Measurements from ENCODE around the gene EME1. TPM values are rescaled to one million over a fixed set of nuclear protein-coding genes. Genes with fewer than 3 reads are reported as not detected.

Gene EME1
- total RNA-seq, 1 donor from 2014 or later = 3.6 TPM

DNA sequence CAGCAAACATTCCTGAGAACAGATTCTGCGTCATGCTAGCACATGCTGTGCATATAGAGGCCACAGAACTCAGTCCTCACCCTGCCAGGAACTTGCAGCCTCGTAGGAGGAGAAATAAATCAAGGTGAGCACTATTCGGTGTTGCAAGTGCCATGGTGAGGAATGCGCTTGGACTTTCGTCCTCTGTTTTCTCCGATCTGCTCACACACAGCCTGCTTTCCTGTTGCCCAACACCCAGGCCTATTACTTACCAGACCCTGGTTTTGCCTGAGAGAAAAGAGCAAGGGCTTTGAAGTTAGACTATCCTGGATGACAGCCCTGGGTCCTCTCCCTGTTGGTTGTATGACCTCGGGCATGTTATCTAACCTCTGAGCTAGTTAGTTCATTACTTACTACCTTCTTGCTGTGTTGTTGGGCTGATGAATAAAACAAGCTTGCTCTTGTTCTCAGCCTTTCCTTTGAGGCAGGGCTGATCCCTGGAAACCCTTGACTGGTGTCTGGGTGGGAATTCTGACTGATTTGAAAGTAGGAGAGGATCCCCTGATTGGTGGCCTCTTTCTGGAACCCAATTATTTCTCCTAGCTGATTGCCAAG, 55.9 kb downstream of the EME1 start:
- H3K4me3 Mint-ChIP-seq = no peak overlapping the region

DNA sequence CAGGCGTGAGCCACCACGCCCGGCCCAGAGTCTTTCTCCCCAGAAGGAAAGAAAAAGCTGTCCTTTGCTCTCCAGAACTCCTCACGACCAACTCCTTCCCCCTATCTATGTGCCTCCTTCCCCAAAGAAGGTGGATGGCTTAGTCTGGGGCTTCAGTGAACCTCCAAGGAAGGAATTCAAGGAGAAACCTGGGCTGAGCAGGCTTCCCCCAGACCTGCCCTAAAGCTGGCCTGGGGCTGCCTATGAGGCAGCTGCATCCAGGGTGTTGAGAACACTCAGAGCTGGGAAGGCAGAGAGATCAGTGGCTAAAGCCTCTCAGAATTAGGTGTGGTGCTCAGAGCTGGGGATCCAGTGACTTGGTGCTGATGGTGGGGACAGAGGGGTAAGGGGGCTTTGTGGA, 56.8 kb downstream of the EME1 start:
- CTCF ChIA-PET = no interaction called here

More for the DNA sequence above, 55.9 kb downstream of the EME1 start:
- ATAC-seq (ENCODE audit: low read depth) = no peak
- intact Hi-C loops (cut with micrococcal nuclease) = no loop called here
- H3K27ac Mint-ChIP-seq = no peak overlapping the region
- no peaks in the 10 kb centered on the region for H3K27me3 Mint-ChIP-seq
- H3K4me1 Mint-ChIP-seq = peaks cover 28% of the 10 kb centered on the region
- H3K36me3 Mint-ChIP-seq (ENCODE audit: low read depth) = peaks cover 8% of the 10 kb centered on the region
- POLR2A ChIA-PET = interaction anchor here (0.7 to 1.5 kb wide), 2 partner anchors 10 to 32 kb away, joined by 3 read pairs; partner anchors contain the start of gene LRRC59
- TF ChIP-seq, protein P1, sequence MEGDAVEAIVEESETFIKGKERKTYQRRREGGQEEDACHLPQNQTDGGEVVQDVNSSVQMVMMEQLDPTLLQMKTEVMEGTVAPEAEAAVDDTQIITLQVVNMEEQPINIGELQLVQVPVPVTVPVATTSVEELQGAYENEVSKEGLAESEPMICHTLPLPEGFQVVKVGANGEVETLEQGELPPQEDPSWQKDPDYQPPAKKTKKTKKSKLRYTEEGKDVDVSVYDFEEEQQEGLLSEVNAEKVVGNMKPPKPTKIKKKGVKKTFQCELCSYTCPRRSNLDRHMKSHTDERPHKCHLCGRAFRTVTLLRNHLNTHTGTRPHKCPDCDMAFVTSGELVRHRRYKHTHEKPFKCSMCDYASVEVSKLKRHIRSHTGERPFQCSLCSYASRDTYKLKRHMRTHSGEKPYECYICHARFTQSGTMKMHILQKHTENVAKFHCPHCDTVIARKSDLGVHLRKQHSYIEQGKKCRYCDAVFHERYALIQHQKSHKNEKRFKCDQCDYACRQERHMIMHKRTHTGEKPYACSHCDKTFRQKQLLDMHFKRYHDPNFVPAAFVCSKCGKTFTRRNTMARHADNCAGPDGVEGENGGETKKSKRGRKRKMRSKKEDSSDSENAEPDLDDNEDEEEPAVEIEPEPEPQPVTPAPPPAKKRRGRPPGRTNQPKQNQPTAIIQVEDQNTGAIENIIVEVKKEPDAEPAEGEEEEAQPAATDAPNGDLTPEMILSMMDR (IDR thresholded peaks at IDR 0.05) = no peak
- DNase-seq = no peak
- CTCF ChIA-PET = no interaction called here
- no peaks in the 10 kb centered on the region for H3K9me3 Mint-ChIP-seq

More for the DNA sequence above, 56.8 kb downstream of the EME1 start:
- Mint-ChIP-seq H3K36me3 (ENCODE audit: low read depth) (peaks cover 10% of the 10 kb centered on the region), H3K27me3 (no peaks in the 10 kb centered on the region), H3K4me1 (peaks cover 26% of the 10 kb centered on the region), H3K27ac (no peak overlapping the region), H3K9me3 (no peaks in the 10 kb centered on the region), H3K4me3 (no peak overlapping the region)
- POLR2A ChIA-PET = interaction anchor here (1.5 kb wide), 1 partner anchor 33 kb away, joined by 3 read pairs; the partner anchor contains the start of gene LRRC59
- TF ChIP-seq, protein P1 (IDR thresholded peaks at IDR 0.05) = no peak
- intact Hi-C loops (cut with micrococcal nuclease) = no loop called here
- DNase-seq (no peak), ATAC-seq (ENCODE audit: low read depth) (no peak)

Other genes with a start within 250 kb of the EME1 start
- 4.7 and 4.9 TPM in 2 replicates for gene SAMD14, start 243.1 kb upstream of the EME1 start, total RNA-seq
- gene PPP1R9B, start 222.6 kb upstream of the EME1 start, total RNA-seq = 300 and 313 TPM in 2 replicates
- 1.7 and 2.2 TPM in 2 replicates for gene SGCA, start 207.2 kb upstream of the EME1 start, total RNA-seq
- gene COL1A1, start 171.6 kb upstream of the EME1 start, total RNA-seq = 8.8 and 9.2 TPM in 2 replicates
- not detected in 2 replicates for gene TMEM92, start 98.8 kb upstream of the EME1 start, total RNA-seq
- gene XYLT2, start 27.1 kb upstream of the EME1 start, total RNA-seq = 20.3 and 21.4 TPM in 2 replicates
- 45.0 and 49.2 TPM in 2 replicates for gene MRPL27, start within 50 bp of the EME1 start, total RNA-seq
- gene LRRC59, start 24.3 kb downstream of the EME1 start, total RNA-seq = 41.8 and 42.0 TPM in 2 replicates
- gene ACSF2, start 53.0 kb downstream of the EME1 start, total RNA-seq = 16.4 and 17.9 TPM in 2 replicates
- 0.34 and 0.42 TPM in 2 replicates for gene CHAD, start 95.7 kb downstream of the EME1 start, total RNA-seq
- gene RSAD1, start 105.6 kb downstream of the EME1 start, total RNA-seq = 36.2 and 42.2 TPM in 2 replicates
- gene MYCBPAP, start 135.2 kb downstream of the EME1 start, total RNA-seq = 2.1 and 2.3 TPM in 2 replicates
- not detected in 2 replicates for gene EPN3, start 159.5 kb downstream of the EME1 start, total RNA-seq
- 45.6 and 52.3 TPM in 2 replicates for gene SPATA20, start 173.9 kb downstream of the EME1 start, total RNA-seq
- 0.07 TPM in 1 of 2 replicates, not detected in the other for gene CACNA1G, start 187.5 kb downstream of the EME1 start, total RNA-seq